ENCODE measurements around the gene GRIP2. TPM values are rescaled to one million over a fixed set of nuclear protein-coding genes. Genes with fewer than 3 reads are reported as not detected.

Gene GRIP2
- total and polyA plus RNA-seq, 9 of the 15 experiments (the other 6 are each of a cell fraction or from before 2014, with no cell fraction given), result 0.01 TPM; not detected in 7

DNA sequence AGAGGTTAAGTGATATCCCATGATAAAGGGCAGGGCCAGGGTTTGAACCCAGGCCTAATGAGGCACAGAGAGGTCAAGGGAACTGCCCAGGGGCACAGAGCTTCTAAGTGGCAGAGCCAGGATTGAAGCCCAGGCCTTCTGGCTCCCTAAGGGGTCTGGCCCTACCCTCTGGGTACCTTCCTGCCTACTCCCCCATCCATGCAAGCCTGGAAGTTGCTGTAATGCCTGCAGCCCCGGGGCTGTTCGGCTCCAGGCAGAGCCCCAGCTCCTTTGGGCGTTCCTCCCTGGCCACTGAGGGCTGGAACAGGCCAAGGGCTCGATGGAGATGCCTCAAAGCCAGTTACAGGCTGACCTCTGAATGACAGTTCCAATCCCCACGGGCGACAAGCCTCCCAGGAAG lies 4.5 kb downstream of the GRIP2 start (continued):
- TF ChIP-seq, protein P1, sequence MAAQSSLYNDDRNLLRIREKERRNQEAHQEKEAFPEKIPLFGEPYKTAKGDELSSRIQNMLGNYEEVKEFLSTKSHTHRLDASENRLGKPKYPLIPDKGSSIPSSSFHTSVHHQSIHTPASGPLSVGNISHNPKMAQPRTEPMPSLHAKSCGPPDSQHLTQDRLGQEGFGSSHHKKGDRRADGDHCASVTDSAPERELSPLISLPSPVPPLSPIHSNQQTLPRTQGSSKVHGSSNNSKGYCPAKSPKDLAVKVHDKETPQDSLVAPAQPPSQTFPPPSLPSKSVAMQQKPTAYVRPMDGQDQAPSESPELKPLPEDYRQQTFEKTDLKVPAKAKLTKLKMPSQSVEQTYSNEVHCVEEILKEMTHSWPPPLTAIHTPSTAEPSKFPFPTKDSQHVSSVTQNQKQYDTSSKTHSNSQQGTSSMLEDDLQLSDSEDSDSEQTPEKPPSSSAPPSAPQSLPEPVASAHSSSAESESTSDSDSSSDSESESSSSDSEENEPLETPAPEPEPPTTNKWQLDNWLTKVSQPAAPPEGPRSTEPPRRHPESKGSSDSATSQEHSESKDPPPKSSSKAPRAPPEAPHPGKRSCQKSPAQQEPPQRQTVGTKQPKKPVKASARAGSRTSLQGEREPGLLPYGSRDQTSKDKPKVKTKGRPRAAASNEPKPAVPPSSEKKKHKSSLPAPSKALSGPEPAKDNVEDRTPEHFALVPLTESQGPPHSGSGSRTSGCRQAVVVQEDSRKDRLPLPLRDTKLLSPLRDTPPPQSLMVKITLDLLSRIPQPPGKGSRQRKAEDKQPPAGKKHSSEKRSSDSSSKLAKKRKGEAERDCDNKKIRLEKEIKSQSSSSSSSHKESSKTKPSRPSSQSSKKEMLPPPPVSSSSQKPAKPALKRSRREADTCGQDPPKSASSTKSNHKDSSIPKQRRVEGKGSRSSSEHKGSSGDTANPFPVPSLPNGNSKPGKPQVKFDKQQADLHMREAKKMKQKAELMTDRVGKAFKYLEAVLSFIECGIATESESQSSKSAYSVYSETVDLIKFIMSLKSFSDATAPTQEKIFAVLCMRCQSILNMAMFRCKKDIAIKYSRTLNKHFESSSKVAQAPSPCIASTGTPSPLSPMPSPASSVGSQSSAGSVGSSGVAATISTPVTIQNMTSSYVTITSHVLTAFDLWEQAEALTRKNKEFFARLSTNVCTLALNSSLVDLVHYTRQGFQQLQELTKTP (IDR thresholded peaks at IDR 0.05; ENCODE audit: low read depth in 1 of 2, partially characterized antibody in 2 of 2), result no peak
- TF ChIP-seq, protein P2, sequence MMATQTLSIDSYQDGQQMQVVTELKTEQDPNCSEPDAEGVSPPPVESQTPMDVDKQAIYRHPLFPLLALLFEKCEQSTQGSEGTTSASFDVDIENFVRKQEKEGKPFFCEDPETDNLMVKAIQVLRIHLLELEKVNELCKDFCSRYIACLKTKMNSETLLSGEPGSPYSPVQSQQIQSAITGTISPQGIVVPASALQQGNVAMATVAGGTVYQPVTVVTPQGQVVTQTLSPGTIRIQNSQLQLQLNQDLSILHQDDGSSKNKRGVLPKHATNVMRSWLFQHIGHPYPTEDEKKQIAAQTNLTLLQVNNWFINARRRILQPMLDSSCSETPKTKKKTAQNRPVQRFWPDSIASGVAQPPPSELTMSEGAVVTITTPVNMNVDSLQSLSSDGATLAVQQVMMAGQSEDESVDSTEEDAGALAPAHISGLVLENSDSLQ (IDR thresholded peaks at IDR 0.05), result no peak

DNA sequence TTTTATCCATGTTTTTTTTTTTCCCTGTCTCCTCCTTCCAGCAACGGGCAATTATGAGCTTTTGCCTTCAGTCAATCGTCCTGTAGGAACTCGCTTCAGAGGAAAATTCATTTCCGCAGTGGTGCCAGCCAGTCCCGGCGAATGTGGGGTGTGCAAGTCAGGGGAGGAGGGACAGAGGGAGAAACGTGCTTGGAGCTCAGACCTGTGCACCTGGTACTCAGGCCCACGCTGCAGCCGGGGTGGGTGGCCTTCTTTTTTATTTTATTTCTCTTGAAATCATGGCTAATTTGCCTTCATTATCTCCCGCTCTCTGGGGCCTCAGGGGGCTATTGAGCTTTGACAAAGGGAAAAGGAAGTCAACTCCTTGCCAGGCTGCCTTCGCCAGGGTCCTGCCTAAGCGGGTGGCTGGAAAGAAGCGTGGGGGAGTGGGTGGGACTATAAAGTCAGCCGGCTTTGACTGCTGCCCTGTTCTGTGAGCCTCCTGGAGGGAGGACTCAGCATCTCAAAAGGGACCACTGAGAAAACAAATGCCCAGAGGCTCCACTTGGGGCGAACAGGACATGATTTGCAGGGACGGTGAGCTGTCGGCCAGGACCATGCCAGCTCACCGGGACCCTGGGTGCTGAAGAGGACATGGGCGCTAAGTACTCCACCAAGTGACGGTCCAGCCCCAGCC lies 5.5 kb downstream of the GRIP2 start:
- intact Hi-C loops (cut with micrococcal nuclease) (no loop called here), in situ Hi-C loops (cut with MboI) (no loop called here)
- no TSS peak for BruUV-seq (replicated peaks)
- Histone ChIP-seq H3K9me1 (ENCODE audit: control insufficient read depth, insufficient read depth, low read length) (no peaks in the 10 kb centered on the region), H3K4me2 (ENCODE audit: insufficient read depth, low read length) (no peak overlapping the region), H3K9ac (ENCODE audit: insufficient read depth in 1 of 2, low read depth in 2 of 2, low read length in 2 of 2) (no peak overlapping the region), H3K9me3 (replicated peaks; ENCODE audit: control insufficient read depth, insufficient read depth, low read depth, low read length) (no peaks in the 10 kb centered on the region), H3K27ac (ENCODE audit: extremely low read depth, low read depth, low read length) (no peak overlapping the region), H2AFZ (ENCODE audit: low read depth, low read length) (no peak overlapping the region), H3K4me1 (replicated peaks in 1 of 2; ENCODE audit: control insufficient read depth in 2 of 2, insufficient read depth in 2 of 2, low read length in 2 of 2) (peaks cover 11 to 19% of the 10 kb centered on the region in 2 experiments), H3K4me3 (no peak overlapping the region), H3K27me3 (ENCODE audit: control insufficient read depth in 2 of 2, insufficient read depth in 2 of 2, low read length in 2 of 2) (peaks cover 0 to 10% of the 10 kb centered on the region in 2 experiments; a peak in 1 of 5 replicates), H3K36me3 (ENCODE audit: control insufficient read depth, insufficient read depth, low read length) (no peaks in the 10 kb centered on the region), H4K20me1 (replicated peaks; ENCODE audit: control insufficient read depth, insufficient read depth, low read length) (no peaks in the 10 kb centered on the region), H3K79me2 (ENCODE audit: control insufficient read depth, insufficient read depth, low read length) (no peaks in the 10 kb centered on the region)
- no peak for FAIRE-seq
- ChIA-PET CTCF (ENCODE audit: low intra/inter-chr PET ratio) (no interaction called here), POLR2A (interaction anchor here (0.9 to 2.2 kb wide), 3 partner anchors 15 to 117 kb away, joined by 3 to 6 read pairs (median 5); partner anchors contain the start of gene CCDC174)
- no peak for ATAC-seq
- no peak for DNase-seq (ENCODE audit: extremely low read depth in 1 of 4, low spot score in 3 of 4)
- WGBS (ENCODE audit: insufficient coverage, low coverage, missing lambda C conversion rate), result 30% methylated on average over 15 of the region's 20 CpGs
- TF ChIP-seq GATAD2B (IDR thresholded peaks at IDR 0.05; ENCODE audit: borderline replicate concordance), result no peak
- no peak for TF ChIP-seq LCOR (CRISPR knock-in tag; IDR thresholded peaks at IDR 0.05)
- TF ChIP-seq NFRKB (IDR thresholded peaks at IDR 0.05; ENCODE audit: low read depth), result no peak
- no peak for TF ChIP-seq MXI1 (IDR thresholded peaks at IDR 0.05; ENCODE audit: low read depth, low read length)
- no peak for TF ChIP-seq RBM22 (IDR thresholded peaks at IDR 0.05; ENCODE audit: low read depth, low read length, poor library complexity, severe bottlenecking)
- TF ChIP-seq RFX5 (IDR thresholded peaks at IDR 0.05; ENCODE audit: low read depth, low read length), result no peak
- no peak for TF ChIP-seq ZNF583 (CRISPR knock-in tag; IDR thresholded peaks at IDR 0.05)
- TF ChIP-seq ZNF217 (CRISPR knock-in tag; IDR thresholded peaks at IDR 0.05), result no peak
- TF ChIP-seq DDX20 (tag; IDR thresholded peaks at IDR 0.05; ENCODE audit: low read depth), result no peak
- TF ChIP-seq E2F3 (CRISPR knock-in tag; IDR thresholded peaks at IDR 0.05), result no peak
- TF ChIP-seq, protein P3, sequence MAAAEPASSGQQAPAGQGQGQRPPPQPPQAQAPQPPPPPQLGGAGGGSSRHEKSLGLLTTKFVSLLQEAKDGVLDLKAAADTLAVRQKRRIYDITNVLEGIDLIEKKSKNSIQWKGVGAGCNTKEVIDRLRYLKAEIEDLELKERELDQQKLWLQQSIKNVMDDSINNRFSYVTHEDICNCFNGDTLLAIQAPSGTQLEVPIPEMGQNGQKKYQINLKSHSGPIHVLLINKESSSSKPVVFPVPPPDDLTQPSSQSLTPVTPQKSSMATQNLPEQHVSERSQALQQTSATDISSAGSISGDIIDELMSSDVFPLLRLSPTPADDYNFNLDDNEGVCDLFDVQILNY (CRISPR knock-in tag; IDR thresholded peaks at IDR 0.05), result no peak
- no peak for TF ChIP-seq TAF9B (IDR thresholded peaks at IDR 0.05; ENCODE audit: partially characterized antibody)
- no peak for TF ChIP-seq SMAD1 (IDR thresholded peaks at IDR 0.05; ENCODE audit: low read depth, low read length, partially characterized antibody)
- TF ChIP-seq NFIX (CRISPR knock-in tag; IDR thresholded peaks at IDR 0.05; ENCODE audit: low read depth), result no peak

All from K562 (cell line).